Mucosa of gallbladder (tissue), 1 donor: ENCODE results near the gene PPP2R5C. TPM values are rescaled to one million over a fixed set of nuclear protein-coding genes. Genes with fewer than 3 reads are reported as not detected.

Source experiments
- DNase-seq: peaks from one replicate; pipeline ENCODE4 v3.0.0-alpha.2; 2020; ENCODE audit warnings: low spot score
- total RNA-seq: library from RNA; stranded (reverse); gene quantifications from one replicate; pipeline ENCODE4 v1.2.1, GENCODE V29; 2021
- donor health status: DM: no; HTN: no; CAD: no.

The PPP2R5C gene
- total RNA-seq, 1 donor from 2014 or later = 134 TPM

- no peak for DNase-seq
These were observed 103.8 kb downstream of the PPP2R5C start for GRCh38 chr14:101865288-101865687.

- DNase-seq = no peak
These were observed 106.3 kb downstream of the PPP2R5C start for GRCh38 chr14:101867854-101868253.

- no peak for DNase-seq
These were observed 107.7 kb downstream of the PPP2R5C start for GRCh38 chr14:101869217-101869616.

- DNase-seq = no peak
These were observed 108.9 kb downstream of the PPP2R5C start for GRCh38 chr14:101870273-101870939.

GRCh38 chr14:101872346-101872745 lies 110.8 kb downstream of the PPP2R5C start:
- no peak for DNase-seq

- no peak for DNase-seq
These were observed 111.7 kb downstream of the PPP2R5C start for GRCh38 chr14:101873076-101873825.

GRCh38 chr14:101873991-101874390 lies 112.5 kb downstream of the PPP2R5C start:
- DNase-seq = no peak

- no peak for DNase-seq
These were observed 113.7 kb downstream of the PPP2R5C start for GRCh38 chr14:101875041-101875726.

- no peak for DNase-seq
These were observed 114.4 kb downstream of the PPP2R5C start for GRCh38 chr14:101875727-101876554.

- peak; percentile 83 for DNase-seq
These were observed 115.0 kb downstream of the PPP2R5C start for GRCh38 chr14:101876555-101876938.

GRCh38 chr14:101877766-101878165 lies 116.3 kb downstream of the PPP2R5C start:
- DNase-seq = no peak

- no peak for DNase-seq
These were observed 116.8 kb downstream of the PPP2R5C start for GRCh38 chr14:101878211-101878821.

GRCh38 chr14:101878822-101879528 lies 117.5 kb downstream of the PPP2R5C start:
- DNase-seq = no peak

- no peak for DNase-seq
These were observed 118.2 kb downstream of the PPP2R5C start for GRCh38 chr14:101879529-101880336.

- no peak for DNase-seq
These were observed 119.9 kb downstream of the PPP2R5C start for GRCh38 chr14:101881426-101881825.

- no peak for DNase-seq
These were observed 120.8 kb downstream of the PPP2R5C start for GRCh38 chr14:101882141-101882935.

GRCh38 chr14:101884089-101884933 lies 122.8 kb downstream of the PPP2R5C start:
- DNase-seq = no peak

- no peak for DNase-seq
These were observed 123.5 kb downstream of the PPP2R5C start for GRCh38 chr14:101884934-101885576.
